GM23248 (cell line): Measurements from ENCODE around the gene NCAM1.

Experiments
- EZH2 ChIP-seq: fragments of 200-600 bp; sonication (generic); IDR thresholded peaks from 2 replicates; pipeline ENCODE4 v1.6.1; 2018; ENCODE audit warnings: antibody characterized with exemption, mild to moderate bottlenecking; ENCODE audit not compliant: insufficient read depth, poor library complexity, severe bottlenecking
- EZH2phosphoT487 ChIP-seq: fragments of 200-600 bp; sonication (generic); IDR thresholded peaks from 2 replicates; pipeline ENCODE4 v1.6.1; 2018; ENCODE audit warnings: antibody characterized with exemption, moderate library complexity, mild to moderate bottlenecking, low read depth; ENCODE audit not compliant: insufficient read depth

DNA sequence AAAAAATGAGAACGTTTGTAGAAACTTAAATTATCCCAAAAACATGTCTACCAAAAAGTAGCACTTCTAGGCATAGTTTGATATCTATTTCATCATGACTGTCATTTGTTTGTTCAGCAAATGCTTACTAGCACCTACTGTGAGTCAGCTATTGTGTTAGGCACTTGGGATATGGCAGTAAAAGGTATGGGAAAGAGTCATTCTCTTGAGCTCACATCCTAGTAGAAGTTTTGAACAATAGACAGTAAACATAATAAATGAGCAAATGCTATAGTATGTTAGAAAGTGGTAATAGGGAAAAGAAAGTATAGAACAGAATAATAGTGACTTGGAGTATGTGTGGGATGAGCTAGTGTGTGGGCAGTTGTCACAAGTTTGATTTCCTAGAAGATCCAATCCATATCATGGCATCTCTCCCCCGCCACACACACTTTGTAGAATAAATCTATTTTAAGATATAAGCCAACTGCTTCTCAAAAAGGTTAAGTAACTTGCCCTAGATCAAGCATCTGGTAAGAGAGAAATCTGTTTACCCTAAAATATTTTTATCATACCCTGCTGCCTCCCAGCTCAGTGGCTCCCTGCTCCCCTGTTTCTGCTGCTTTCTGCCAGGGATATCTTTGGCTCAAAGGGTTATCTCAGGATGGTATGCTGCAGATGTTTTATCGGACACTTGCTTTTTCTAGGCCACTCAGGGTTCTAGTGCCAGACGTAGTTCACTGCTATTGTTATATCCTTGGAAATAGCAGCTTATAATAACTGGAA, 129.7 kb downstream of the NCAM1 start:
- TF ChIP-seq EZH2 (no peak), EZH2phosphoT487 (no peak)
